Large intestine (tissue), 3 donors: ENCODE results near the gene GP1BB. TPM values are rescaled to one million over a fixed set of nuclear protein-coding genes. Genes with fewer than 3 reads are reported as not detected.

ENCODE experiments used
- DNase-seq, 2 donors: peaks; one replicate each; pipeline versions ENCODE4 v3.0.0 to v3.0.0-alpha.2; 2013
- H3K27ac ChIP-seq: one replicate; pipeline ENCODE4 v1.5.1; 2013; ENCODE audit warnings: low read length
- H3K27me3 ChIP-seq: 2 replicates; pipeline ENCODE4 v1.6.1; 2013; ENCODE audit warnings: low read length; ENCODE audit not compliant: control insufficient read depth, insufficient read depth
- H3K36me3 ChIP-seq: 2 replicates; pipeline ENCODE4 v1.6.1; 2013; ENCODE audit warnings: low read length; ENCODE audit not compliant: control insufficient read depth, insufficient read depth
- H3K4me1 ChIP-seq: one replicate; pipeline ENCODE4 v1.6.1; 2013; ENCODE audit warnings: low read length; ENCODE audit not compliant: control insufficient read depth, insufficient read depth
- H3K4me3 ChIP-seq: one replicate; pipeline ENCODE4 v1.5.1; 2013; ENCODE audit warnings: low read length
- H3K9me3 ChIP-seq: one replicate; pipeline ENCODE4 v1.6.1; 2013; ENCODE audit warnings: mild to moderate bottlenecking, low read depth, low read length, moderate library complexity; ENCODE audit not compliant: control insufficient read depth
- WGBS: methylation state at CpG from one replicate; pipeline ENCODE4 v1.1.5; 2013; ENCODE audit warnings: low lambda C conversion rate; ENCODE audit not compliant: insufficient coverage; 5-methylcytosine and 5-hydroxymethylcytosine counted together
- polyA plus RNA-seq: library from polyadenylated mRNA; unstranded; fragments of 120-200 nt; gene quantifications from one replicate; pipeline ENCODE4 v1.2.1, GENCODE V29; 2013

Gene GP1BB
- polyA plus RNA-seq, 1 donor, result 4.4 TPM

GRCh38 chr22:19772673-19773469 lies 49.5 kb downstream of the GP1BB start:
- WGBS, result 38% methylated on average over 1 of the region's 25 CpGs
- no peaks in the 10 kb centered on the region for H3K4me1 ChIP-seq
- H3K27ac ChIP-seq, result no peak overlapping the region
- no peaks in the 10 kb centered on the region for H3K9me3 ChIP-seq
- no peak for DNase-seq
- no peak overlapping the region for H3K4me3 ChIP-seq
- no peaks in the 10 kb centered on the region for H3K36me3 ChIP-seq
- peaks cover 83% of the 10 kb centered on the region for H3K27me3 ChIP-seq

DNA sequence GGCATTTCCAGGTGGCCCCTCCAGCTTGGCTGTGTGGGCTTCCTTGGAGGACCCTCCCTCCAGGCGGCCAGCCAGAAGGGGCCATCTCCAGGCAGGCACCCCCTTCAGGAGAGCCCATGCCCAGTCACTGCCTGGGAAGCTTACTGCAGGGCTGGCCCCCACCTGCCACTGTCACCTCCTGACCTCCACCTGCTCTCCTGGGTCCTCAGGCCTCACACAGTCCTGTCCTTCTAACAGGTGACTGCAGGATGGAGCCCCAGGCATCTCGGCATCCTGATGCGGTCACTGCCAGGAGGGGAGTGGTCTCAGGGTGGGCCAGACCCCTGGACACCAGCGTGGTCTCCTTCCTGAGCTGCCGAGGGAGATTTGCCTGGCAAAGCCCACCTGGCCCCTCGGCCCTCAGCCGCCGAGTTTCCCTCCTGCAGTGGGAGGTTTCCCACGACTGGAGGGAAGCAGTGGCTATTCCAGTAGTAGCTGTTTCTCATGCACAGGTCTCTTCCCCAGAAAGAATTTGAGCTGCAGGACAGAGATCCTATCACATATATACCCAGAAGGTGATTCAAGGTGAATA lies 50.2 kb downstream of the GP1BB start:
- peaks cover 80% of the 10 kb centered on the region for H3K27me3 ChIP-seq
- DNase-seq, result no peak
- no CpG with 5 or more reads among the region's 9 CpGs for WGBS
- H3K36me3 ChIP-seq, result no peaks in the 10 kb centered on the region
- no peak overlapping the region for H3K27ac ChIP-seq
- H3K4me1 ChIP-seq, result no peaks in the 10 kb centered on the region
- no peaks in the 10 kb centered on the region for H3K9me3 ChIP-seq
- no peak overlapping the region for H3K4me3 ChIP-seq

Other genes with a start within 250 kb of the GP1BB start
- gene UFD1, start 244.3 kb upstream of the GP1BB start, polyA plus RNA-seq, result 51.1 TPM
- gene CDC45, start 243.6 kb upstream of the GP1BB start, polyA plus RNA-seq, result 8.7 TPM
- 12.4 TPM for gene CLDN5, start 199.1 kb upstream of the GP1BB start, polyA plus RNA-seq
- gene SEPTIN5, start 9.0 kb upstream of the GP1BB start, polyA plus RNA-seq, result 24.9 TPM
- gene TBX1, start 37.2 kb downstream of the GP1BB start, polyA plus RNA-seq, result 2.4 TPM
- gene GNB1L, start 131.3 kb downstream of the GP1BB start, polyA plus RNA-seq, result 4.4 TPM
- 19.5 TPM for gene RTL10, start 131.3 kb downstream of the GP1BB start, polyA plus RNA-seq
- 182 TPM for gene COMT, start 218.2 kb downstream of the GP1BB start, polyA plus RNA-seq
- 22.5 TPM for gene TXNRD2, start 218.3 kb downstream of the GP1BB start, polyA plus RNA-seq